ENCODE results near the gene NRN1L. TPM values are rescaled to one million over a fixed set of nuclear protein-coding genes. Genes with fewer than 3 reads are reported as not detected.

The NRN1L gene
- total RNA-seq, 5 donors from 2014 or later (not counting 1 experiment from before 2014, with no cell fraction given), result 0.72 to 5.3 (median 3.1) TPM

GRCh38 chr16:67877064-67877463, 7.6 kb upstream of the NRN1L start:
- ChIA-PET CTCF (no interaction called here), POLR2A (no interaction called here)
- peaks cover 41% of the 10 kb centered on the region for H3K36me3 Mint-ChIP-seq
- Histone ChIP-seq H3K4me3 (ENCODE audit: control insufficient read depth in 1 of 2, extremely low read depth in 1 of 2, low read length in 1 of 2) (no peak overlapping the region), H3K27me3 (replicated peaks in 1 of 2; ENCODE audit: control insufficient read depth in 2 of 2, extremely low read depth in 1 of 2, insufficient read depth in 2 of 2, low read length in 1 of 2) (no peaks in the 10 kb centered on the region), H3K4me1 (ENCODE audit: control insufficient read depth in 1 of 2, extremely low read depth in 1 of 2, insufficient read depth in 2 of 2, low read length in 2 of 2) (peaks cover 14 to 43% of the 10 kb centered on the region in 2 experiments), H3K27ac (ENCODE audit: low read length) (no peak overlapping the region), H3K9me3 (no peaks in the 10 kb centered on the region), H3K36me3 (ENCODE audit: control insufficient read depth in 2 of 2, extremely low read depth in 1 of 2, insufficient read depth in 1 of 2, low read length in 1 of 2) (peaks cover 37 to 67% of the 10 kb centered on the region in 2 donors)
- H3K9me3 Mint-ChIP-seq, result no peaks in the 10 kb centered on the region
- no peak for DNase-seq
- no peak overlapping the region for H3K27ac Mint-ChIP-seq
- 98% methylated on average over 8 of the region's 11 CpGs for WGBS (ENCODE audit: insufficient coverage)
- ATAC-seq (replicated peaks in 1 of 4), result no peak
- peaks cover 29 to 42% (median 35%) of the 10 kb centered on the region in 3 donors for H3K4me1 Mint-ChIP-seq
- no peak overlapping the region for H3K4me3 Mint-ChIP-seq
- H3K27me3 Mint-ChIP-seq, result no peaks in the 10 kb centered on the region

GRCh38 chr16:67878232-67878631, 6.5 kb upstream of the NRN1L start:
- Histone ChIP-seq H3K4me3 (ENCODE audit: control insufficient read depth in 1 of 2, extremely low read depth in 1 of 2, low read length in 1 of 2) (no peak overlapping the region), H3K27me3 (replicated peaks in 1 of 2; ENCODE audit: control insufficient read depth in 2 of 2, extremely low read depth in 1 of 2, insufficient read depth in 2 of 2, low read length in 1 of 2) (no peaks in the 10 kb centered on the region), H3K27ac (ENCODE audit: low read length) (no peak overlapping the region), H3K9me3 (no peaks in the 10 kb centered on the region), H3K36me3 (ENCODE audit: control insufficient read depth in 2 of 2, extremely low read depth in 1 of 2, insufficient read depth in 1 of 2, low read length in 1 of 2) (peaks cover 42 to 79% of the 10 kb centered on the region in 2 donors), H3K4me1 (ENCODE audit: control insufficient read depth in 1 of 2, extremely low read depth in 1 of 2, insufficient read depth in 2 of 2, low read length in 2 of 2) (peaks cover 11 to 35% of the 10 kb centered on the region in 2 experiments)
- ChIA-PET CTCF (interaction anchor here in 1 of 2 donors (0.6 kb wide), 1 partner anchor 11 kb away, joined by 8 read pairs; no protein-coding TSS in a partner anchor), POLR2A (no interaction called here)
- Mint-ChIP-seq H3K27me3 (no peaks in the 10 kb centered on the region), H3K4me1 (peaks cover 28 to 34% (median 31%) of the 10 kb centered on the region in 3 donors), H3K36me3 (peaks cover 49% of the 10 kb centered on the region), H3K27ac (no peak overlapping the region), H3K4me3 (no peak overlapping the region), H3K9me3 (no peaks in the 10 kb centered on the region)
- ATAC-seq (replicated peaks in 1 of 4) (no peak), DNase-seq (no peak)
- WGBS (ENCODE audit: insufficient coverage), result 100% methylated on average over 2 of the region's 6 CpGs

- Mint-ChIP-seq H3K4me3 (no peak overlapping the region), H3K27ac (no peak overlapping the region), H3K9me3 (no peaks in the 10 kb centered on the region), H3K27me3 (no peaks in the 10 kb centered on the region), H3K36me3 (peaks cover 55% of the 10 kb centered on the region), H3K4me1 (peaks cover 25 to 31% (median 28%) of the 10 kb centered on the region in 3 donors)
- no peak for ATAC-seq (replicated peaks in 1 of 4)
- Histone ChIP-seq H3K9me3 (no peaks in the 10 kb centered on the region), H3K27ac (ENCODE audit: low read length) (no peak overlapping the region), H3K36me3 (ENCODE audit: control insufficient read depth in 2 of 2, extremely low read depth in 1 of 2, insufficient read depth in 1 of 2, low read length in 1 of 2) (peaks cover 43 to 85% of the 10 kb centered on the region in 2 donors), H3K27me3 (replicated peaks in 1 of 2; ENCODE audit: control insufficient read depth in 2 of 2, extremely low read depth in 1 of 2, insufficient read depth in 2 of 2, low read length in 1 of 2) (no peaks in the 10 kb centered on the region), H3K4me1 (ENCODE audit: control insufficient read depth in 1 of 2, extremely low read depth in 1 of 2, insufficient read depth in 2 of 2, low read length in 2 of 2) (peaks cover 7 to 29% of the 10 kb centered on the region in 2 experiments), H3K4me3 (ENCODE audit: control insufficient read depth in 1 of 2, extremely low read depth in 1 of 2, low read length in 1 of 2) (no peak overlapping the region)
- WGBS (ENCODE audit: insufficient coverage), result 99% methylated on average over 6 of the region's 9 CpGs
- CTCF ChIA-PET, result interaction anchor here (0.5 to 0.6 kb wide), 2 partner anchors 10 to 183 kb away, joined by 3 to 8 read pairs; no protein-coding TSS in a partner anchor
- POLR2A ChIA-PET, result interaction anchor here in 1 of 2 donors (0.5 kb wide), 1 partner anchor 62 kb away, joined by 3 read pairs; no protein-coding TSS in a partner anchor
- DNase-seq, result no peak
These were observed 5.8 kb upstream of the NRN1L start for GRCh38 chr16:67878846-67879245.

GRCh38 chr16:67879462-67879861, 5.2 kb upstream of the NRN1L start:
- DNase-seq (no peak), ATAC-seq (replicated peaks in 1 of 4) (no peak)
- Histone ChIP-seq H3K27me3 (replicated peaks in 1 of 2; ENCODE audit: control insufficient read depth in 2 of 2, extremely low read depth in 1 of 2, insufficient read depth in 2 of 2, low read length in 1 of 2) (no peaks in the 10 kb centered on the region), H3K9me3 (no peaks in the 10 kb centered on the region), H3K36me3 (ENCODE audit: control insufficient read depth in 2 of 2, extremely low read depth in 1 of 2, insufficient read depth in 1 of 2, low read length in 1 of 2) (peaks cover 48 to 90% of the 10 kb centered on the region in 2 donors), H3K27ac (ENCODE audit: low read length) (no peak overlapping the region), H3K4me3 (ENCODE audit: control insufficient read depth in 1 of 2, extremely low read depth in 1 of 2, low read length in 1 of 2) (no peak overlapping the region), H3K4me1 (ENCODE audit: control insufficient read depth in 1 of 2, extremely low read depth in 1 of 2, insufficient read depth in 2 of 2, low read length in 2 of 2) (peaks cover 3 to 23% of the 10 kb centered on the region in 2 experiments)
- no peaks in the 10 kb centered on the region for H3K27me3 Mint-ChIP-seq
- POLR2A ChIA-PET, result no interaction called here
- H3K27ac Mint-ChIP-seq, result no peak overlapping the region
- no peaks in the 10 kb centered on the region for H3K9me3 Mint-ChIP-seq
- H3K4me1 Mint-ChIP-seq, result peaks cover 19 to 25% (median 22%) of the 10 kb centered on the region in 3 donors
- 93% methylated on average over 12 of the region's 12 CpGs for WGBS (ENCODE audit: insufficient coverage)
- no peak overlapping the region for H3K4me3 Mint-ChIP-seq
- CTCF ChIA-PET, result no interaction called here
- H3K36me3 Mint-ChIP-seq, result peaks cover 57% of the 10 kb centered on the region

- no peak overlapping the region for H3K27ac Mint-ChIP-seq
- Histone ChIP-seq H3K27ac (ENCODE audit: low read length) (no peak overlapping the region), H3K4me3 (ENCODE audit: control insufficient read depth in 1 of 2, extremely low read depth in 1 of 2, low read length in 1 of 2) (no peak overlapping the region), H3K36me3 (ENCODE audit: control insufficient read depth in 2 of 2, extremely low read depth in 1 of 2, insufficient read depth in 1 of 2, low read length in 1 of 2) (peaks cover 48 to 95% of the 10 kb centered on the region in 2 donors), H3K27me3 (replicated peaks in 1 of 2; ENCODE audit: control insufficient read depth in 2 of 2, extremely low read depth in 1 of 2, insufficient read depth in 2 of 2, low read length in 1 of 2) (no peaks in the 10 kb centered on the region), H3K4me1 (ENCODE audit: control insufficient read depth in 1 of 2, extremely low read depth in 1 of 2, insufficient read depth in 2 of 2, low read length in 2 of 2) (peaks cover 2 to 18% of the 10 kb centered on the region in 2 experiments), H3K9me3 (no peaks in the 10 kb centered on the region)
- no peaks in the 10 kb centered on the region for H3K9me3 Mint-ChIP-seq
- no peaks in the 10 kb centered on the region for H3K27me3 Mint-ChIP-seq
- POLR2A ChIA-PET, result no interaction called here
- no peak for DNase-seq
- 84% methylated on average over 5 of the region's 5 CpGs for WGBS (ENCODE audit: insufficient coverage)
- H3K36me3 Mint-ChIP-seq, result peaks cover 58% of the 10 kb centered on the region
- peaks cover 15 to 20% (median 17%) of the 10 kb centered on the region in 3 donors for H3K4me1 Mint-ChIP-seq
- H3K4me3 Mint-ChIP-seq, result no peak overlapping the region
- CTCF ChIA-PET, result no interaction called here
- no peak for ATAC-seq (replicated peaks in 1 of 4)
These were observed 4.7 kb upstream of the NRN1L start for GRCh38 chr16:67879936-67880335.

- H3K27ac Mint-ChIP-seq, result no peak overlapping the region
- Histone ChIP-seq H3K36me3 (ENCODE audit: control insufficient read depth in 2 of 2, extremely low read depth in 1 of 2, insufficient read depth in 1 of 2, low read length in 1 of 2) (peaks cover 48 to 99% of the 10 kb centered on the region in 2 donors), H3K27me3 (replicated peaks in 1 of 2; ENCODE audit: control insufficient read depth in 2 of 2, extremely low read depth in 1 of 2, insufficient read depth in 2 of 2, low read length in 1 of 2) (no peaks in the 10 kb centered on the region), H3K4me3 (ENCODE audit: control insufficient read depth in 1 of 2, extremely low read depth in 1 of 2, low read length in 1 of 2) (no peak overlapping the region), H3K27ac (ENCODE audit: low read length) (no peak overlapping the region), H3K4me1 (ENCODE audit: control insufficient read depth in 1 of 2, extremely low read depth in 1 of 2, insufficient read depth in 2 of 2, low read length in 2 of 2) (peaks cover 0 to 12% of the 10 kb centered on the region in 2 experiments), H3K9me3 (no peaks in the 10 kb centered on the region)
- DNase-seq (no peak), ATAC-seq (replicated peaks in 1 of 4) (no peak)
- H3K27me3 Mint-ChIP-seq, result no peaks in the 10 kb centered on the region
- no peaks in the 10 kb centered on the region for H3K9me3 Mint-ChIP-seq
- ChIA-PET CTCF (no interaction called here), POLR2A (no interaction called here)
- no peak overlapping the region for H3K4me3 Mint-ChIP-seq
- 100% methylated on average over 3 of the region's 13 CpGs for WGBS (ENCODE audit: insufficient coverage)
- peaks cover 8 to 14% (median 10%) of the 10 kb centered on the region in 3 donors for H3K4me1 Mint-ChIP-seq
- peaks cover 58% of the 10 kb centered on the region for H3K36me3 Mint-ChIP-seq
These were observed 4.1 kb upstream of the NRN1L start for GRCh38 chr16:67880584-67880983.
